ENCODE results near the gene IFNK.

DNA sequence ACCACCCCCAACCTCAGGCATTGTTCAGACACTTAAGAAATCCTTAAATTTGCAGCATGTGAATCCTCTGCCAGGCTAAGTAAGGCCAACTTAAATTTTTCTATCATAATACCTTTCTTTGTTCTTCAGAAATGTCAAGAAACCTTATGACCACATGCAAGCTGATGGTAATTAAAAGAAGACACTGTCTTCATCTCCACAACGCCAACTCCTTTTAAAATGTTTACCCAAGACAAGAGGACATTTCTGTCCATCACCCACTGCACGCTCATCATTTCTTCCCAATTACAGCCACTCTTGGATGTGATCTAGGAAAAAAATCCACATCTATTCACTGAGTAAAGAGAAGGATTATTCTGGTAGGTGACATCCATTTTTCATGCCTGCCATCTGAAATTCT lies 6.1 kb upstream of the IFNK start:
- no peak for TF ChIP-seq POLR2A (IDR thresholded peaks at IDR 0.05)
- TF ChIP-seq, protein P1, sequence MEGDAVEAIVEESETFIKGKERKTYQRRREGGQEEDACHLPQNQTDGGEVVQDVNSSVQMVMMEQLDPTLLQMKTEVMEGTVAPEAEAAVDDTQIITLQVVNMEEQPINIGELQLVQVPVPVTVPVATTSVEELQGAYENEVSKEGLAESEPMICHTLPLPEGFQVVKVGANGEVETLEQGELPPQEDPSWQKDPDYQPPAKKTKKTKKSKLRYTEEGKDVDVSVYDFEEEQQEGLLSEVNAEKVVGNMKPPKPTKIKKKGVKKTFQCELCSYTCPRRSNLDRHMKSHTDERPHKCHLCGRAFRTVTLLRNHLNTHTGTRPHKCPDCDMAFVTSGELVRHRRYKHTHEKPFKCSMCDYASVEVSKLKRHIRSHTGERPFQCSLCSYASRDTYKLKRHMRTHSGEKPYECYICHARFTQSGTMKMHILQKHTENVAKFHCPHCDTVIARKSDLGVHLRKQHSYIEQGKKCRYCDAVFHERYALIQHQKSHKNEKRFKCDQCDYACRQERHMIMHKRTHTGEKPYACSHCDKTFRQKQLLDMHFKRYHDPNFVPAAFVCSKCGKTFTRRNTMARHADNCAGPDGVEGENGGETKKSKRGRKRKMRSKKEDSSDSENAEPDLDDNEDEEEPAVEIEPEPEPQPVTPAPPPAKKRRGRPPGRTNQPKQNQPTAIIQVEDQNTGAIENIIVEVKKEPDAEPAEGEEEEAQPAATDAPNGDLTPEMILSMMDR (IDR thresholded peaks at IDR 0.05): no peak

Measured in adrenal gland (tissue), 5 donors.